ENCODE results near the gene ARPP19.
"Not testable (repeated sequence)": the region's sequence is repeated elsewhere in the genome, so short reads cannot be mapped to it uniquely, and the experiment has no call there.

- not testable (repeated sequence) for TF ChIP-seq MAX (IDR thresholded peaks at IDR 0.05); CTCF (IDR thresholded peaks at IDR 0.05; ENCODE audit: low read depth, low read length, missing input control); GABPA (IDR thresholded peaks at IDR 0.05 in 1 of 2, conservative IDR thresholded peaks at IDR 0.05 in 1 of 2); FOXA1 (IDR thresholded peaks at IDR 0.05); RAD21 (IDR thresholded peaks at IDR 0.05); TAF1 (conservative IDR thresholded peaks at IDR 0.05); FOXA2 (IDR thresholded peaks at IDR 0.05); YY1 (IDR thresholded peaks at IDR 0.05); EGR1 (IDR thresholded peaks at IDR 0.05; ENCODE audit: low read depth in 2 of 2)
- TF ChIP-seq JUND (IDR thresholded peaks at IDR 0.05), result peak in 1 of 2 donors; percentile 62
- TF ChIP-seq, protein P1, sequence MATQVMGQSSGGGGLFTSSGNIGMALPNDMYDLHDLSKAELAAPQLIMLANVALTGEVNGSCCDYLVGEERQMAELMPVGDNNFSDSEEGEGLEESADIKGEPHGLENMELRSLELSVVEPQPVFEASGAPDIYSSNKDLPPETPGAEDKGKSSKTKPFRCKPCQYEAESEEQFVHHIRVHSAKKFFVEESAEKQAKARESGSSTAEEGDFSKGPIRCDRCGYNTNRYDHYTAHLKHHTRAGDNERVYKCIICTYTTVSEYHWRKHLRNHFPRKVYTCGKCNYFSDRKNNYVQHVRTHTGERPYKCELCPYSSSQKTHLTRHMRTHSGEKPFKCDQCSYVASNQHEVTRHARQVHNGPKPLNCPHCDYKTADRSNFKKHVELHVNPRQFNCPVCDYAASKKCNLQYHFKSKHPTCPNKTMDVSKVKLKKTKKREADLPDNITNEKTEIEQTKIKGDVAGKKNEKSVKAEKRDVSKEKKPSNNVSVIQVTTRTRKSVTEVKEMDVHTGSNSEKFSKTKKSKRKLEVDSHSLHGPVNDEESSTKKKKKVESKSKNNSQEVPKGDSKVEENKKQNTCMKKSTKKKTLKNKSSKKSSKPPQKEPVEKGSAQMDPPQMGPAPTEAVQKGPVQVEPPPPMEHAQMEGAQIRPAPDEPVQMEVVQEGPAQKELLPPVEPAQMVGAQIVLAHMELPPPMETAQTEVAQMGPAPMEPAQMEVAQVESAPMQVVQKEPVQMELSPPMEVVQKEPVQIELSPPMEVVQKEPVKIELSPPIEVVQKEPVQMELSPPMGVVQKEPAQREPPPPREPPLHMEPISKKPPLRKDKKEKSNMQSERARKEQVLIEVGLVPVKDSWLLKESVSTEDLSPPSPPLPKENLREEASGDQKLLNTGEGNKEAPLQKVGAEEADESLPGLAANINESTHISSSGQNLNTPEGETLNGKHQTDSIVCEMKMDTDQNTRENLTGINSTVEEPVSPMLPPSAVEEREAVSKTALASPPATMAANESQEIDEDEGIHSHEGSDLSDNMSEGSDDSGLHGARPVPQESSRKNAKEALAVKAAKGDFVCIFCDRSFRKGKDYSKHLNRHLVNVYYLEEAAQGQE (IDR thresholded peaks at IDR 0.05), result not testable (repeated sequence)
- TF ChIP-seq HNF4A (conservative IDR thresholded peaks at IDR 0.05), result peak in 1 of 2 donors; percentile 11
Observed at GRCh38 chr15:52574623-52575022, 5.8 kb upstream of the ARPP19 start.

All from liver (tissue), 3 donors.